HepG2 (cell line): ENCODE measurements around the gene HSDL2.

Source experiments
- EP300 ChIP-seq, 3 experiments: sonication (generic) in 1 of 3; formaldehyde crosslinking in 1 of 3; IDR thresholded peaks; 2 replicates each; pipeline versions ENCODE4 v1.5.1 to v1.6.1; 2011 to 2020; ENCODE audit warnings: low read depth in 2 of 3, low read length in 2 of 3, borderline replicate concordance in 1 of 3, improper control_type of control experiment in 1 of 3, mild to moderate bottlenecking in 1 of 3, missing genetic modification reagents in 1 of 3, moderate library complexity in 1 of 3
- FOXC1 ChIP-seq: sonication (generic); formaldehyde crosslinking; IDR thresholded peaks from 2 replicates; pipeline ENCODE4 v1.8.0; 2022; ENCODE audit warnings: mild to moderate bottlenecking, missing genetic modification reagents, borderline replicate concordance
- SNRNP70 ChIP-seq: fragments of 200-400 bp; formaldehyde crosslinking; IDR thresholded peaks from 2 replicates; pipeline ENCODE4 v1.6.1; 2017; ENCODE audit warnings: mild to moderate bottlenecking, low read depth, low read length, moderate library complexity
- ZNF878 ChIP-seq: sonication (generic); formaldehyde crosslinking; IDR thresholded peaks from 2 replicates; pipeline ENCODE4 v1.8.1; 2023; ENCODE audit warnings: mild to moderate bottlenecking, missing genetic modification reagents, moderate library complexity
- TF ChIP-seq, protein P1 (sequence below): sonication (generic); formaldehyde crosslinking; IDR thresholded peaks from 2 replicates; pipeline ENCODE4 v1.4.0; 2020; ENCODE audit warnings: missing genetic modification reagents

GRCh38 chr9:112505086-112505485 lies 125.2 kb downstream of the HSDL2 start:
- no peak for TF ChIP-seq SNRNP70
- TF ChIP-seq, protein P1, sequence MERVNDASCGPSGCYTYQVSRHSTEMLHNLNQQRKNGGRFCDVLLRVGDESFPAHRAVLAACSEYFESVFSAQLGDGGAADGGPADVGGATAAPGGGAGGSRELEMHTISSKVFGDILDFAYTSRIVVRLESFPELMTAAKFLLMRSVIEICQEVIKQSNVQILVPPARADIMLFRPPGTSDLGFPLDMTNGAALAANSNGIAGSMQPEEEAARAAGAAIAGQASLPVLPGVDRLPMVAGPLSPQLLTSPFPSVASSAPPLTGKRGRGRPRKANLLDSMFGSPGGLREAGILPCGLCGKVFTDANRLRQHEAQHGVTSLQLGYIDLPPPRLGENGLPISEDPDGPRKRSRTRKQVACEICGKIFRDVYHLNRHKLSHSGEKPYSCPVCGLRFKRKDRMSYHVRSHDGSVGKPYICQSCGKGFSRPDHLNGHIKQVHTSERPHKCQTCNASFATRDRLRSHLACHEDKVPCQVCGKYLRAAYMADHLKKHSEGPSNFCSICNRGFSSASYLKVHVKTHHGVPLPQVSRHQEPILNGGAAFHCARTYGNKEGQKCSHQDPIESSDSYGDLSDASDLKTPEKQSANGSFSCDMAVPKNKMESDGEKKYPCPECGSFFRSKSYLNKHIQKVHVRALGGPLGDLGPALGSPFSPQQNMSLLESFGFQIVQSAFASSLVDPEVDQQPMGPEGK (CRISPR knock-in tag), result no peak
- TF ChIP-seq ZNF878 (CRISPR knock-in tag), result no peak
- no peak for TF ChIP-seq FOXC1
- no peak for TF ChIP-seq EP300 (IDR thresholded peaks at IDR 0.05; ENCODE audit: low read depth in 2 of 2, low read length in 2 of 2)
- TF ChIP-seq EP300 (CRISPR knock-in tag; IDR thresholded peaks at IDR 0.05; ENCODE audit: borderline replicate concordance), result no peak
